Heart right ventricle (tissue), 16 donors: ENCODE data around the gene FREM1. TPM values are rescaled to one million over a fixed set of nuclear protein-coding genes. Genes with fewer than 3 reads are reported as not detected.

Experiments used
- ATAC-seq, 8 donors: fragments of 200-7000 bp; cut with Tn5 transposase; one replicate each; pipeline ENCODE4 v1.9.1; 2020; ENCODE audit warnings: mild to moderate bottlenecking in 8 of 8, moderate library complexity in 8 of 8, moderate number of reproducible peaks in 1 of 8
- DNase-seq, 2 donors: peaks; one replicate each; pipeline ENCODE4 v3.0.0-alpha.2; 2020
- H3K27ac ChIP-seq, 10 donors: fragments of 200-600 bp; sonication (generic) in 2 of 10; one replicate each; pipeline versions ENCODE4 v1.5.0 to v1.8.0; 2020 to 2022; ENCODE audit warnings: mild to moderate bottlenecking in 3 of 10
- H3K27me3 ChIP-seq, 7 donors: fragments of 200-600 bp; one replicate each; pipeline ENCODE4 v1.8.0; 2021 to 2022; ENCODE audit warnings: mild to moderate bottlenecking in 2 of 7
- H3K36me3 ChIP-seq, 9 donors: fragments of 200-600 bp; sonication (generic) in 1 of 9; one replicate each; pipeline versions ENCODE4 v1.5.0 to v1.8.0; 2020 to 2022; ENCODE audit warnings: mild to moderate bottlenecking in 2 of 9
- H3K4me1 ChIP-seq, 9 donors: fragments of 200-600 bp; sonication (generic) in 1 of 9; one replicate each; pipeline versions ENCODE4 v1.5.0 to v1.8.0; 2020 to 2022; ENCODE audit warnings: mild to moderate bottlenecking in 4 of 9
- H3K4me3 ChIP-seq, 10 donors: fragments of 200-600 bp; sonication (generic) in 2 of 10; one replicate each; pipeline versions ENCODE4 v1.5.0 to v1.8.0; 2020 to 2022; ENCODE audit warnings: mild to moderate bottlenecking in 7 of 10, moderate library complexity in 2 of 10
- H3K9me3 ChIP-seq, 11 donors: fragments of 200-600 bp in 10 of 11; sonication (generic) in 2 of 11; one replicate each; pipeline versions ENCODE4 v1.5.0 to v1.8.0; 2013 to 2022; ENCODE audit warnings: mild to moderate bottlenecking in 2 of 11, control low read depth in 1 of 11, moderate library complexity in 1 of 11
- CTCF ChIP-seq, 9 donors: fragments of 200-600 bp; sonication (generic) in 2 of 9; IDR thresholded peaks; one replicate each; pipeline versions ENCODE4 v1.5.0 to v1.8.0; 2021 to 2022; ENCODE audit warnings: antibody characterized with exemption in 9 of 9, mild to moderate bottlenecking in 5 of 9, moderate library complexity in 1 of 9
- WGBS, 2 donors: extraction: QIAGEN DNeasy Blood & Tissue Kit; methylation state at CpG; one replicate each; pipeline ENCODE4 v1.1.7; 2013; ENCODE audit warnings: inconsistent platforms in 1 of 2; 5-methylcytosine and 5-hydroxymethylcytosine counted together
- intact Hi-C, 10 donors: fragments of 100-400 bp; cut with DNase I; formaldehyde crosslinking; loops; one replicate each; pipeline versions ENCODE4 v1.11.1 to v1.14.2; 2022
- polyA plus RNA-seq, 2 donors: library from polyadenylated mRNA; stranded (reverse); fragments of 200-250 nt; gene quantifications; one replicate each; pipeline ENCODE4 v1.2.3, GENCODE V29; 2013
- total RNA-seq, 10 donors: library from RNA; stranded (reverse); fragmentation: NEBNext Ultra II Directional in 3 of 10; extraction: Animal tissue kit (Norgen Biotek cat#: 25700) in 3 of 10; gene quantifications; one replicate each; pipeline versions ENCODE4 v1.2.1 to v1.2.4, GENCODE V29; 2021 to 2023
- donor health status: Arrhythmogenic right ventricular cardiomyopathy.
- donor health status: ischemic (EF 13 %, LVEDD 7.1; RV severe dilation, severe dysfunction).
- donor health status: healthy with polysubstance abuse.
- donor health status: DM: no; HTN: yes; CAD: no.
- donor health status: DM: no; HTN: no; CAD: no.
- donor health status: ischemic (EF 25% LVEDD 6.9; RV normal size, moderate dysfunction).
- donor health status: ischemic (EF 25% LVEDD 5.7; RV mildly dilated, moderate dysfunction).
- donor health status: healthy.
- donor health status: DM: yes; HTN: yes; CAD: no.
- donor health status: Ischemic cardiomyopathy.
- donor health status: ischemic (EF 35%, LVEDD 5.7; RV mildly dilated, moderate dysfunction).
- donor health status: nonischemic (EF 11% LVEDD 7.7; RV severe dilation, severe dysfunction).
- donor health status: DM: yes; HTN: yes; CAD: no.
- donor health status: PGD.
- donor health status: ischemic (EF 29% LVEDD 5.4; RV normal size, mild dysfunction).
- donor health status: nonischemic (EF 23%, LVEDD 6.1; RV moderate dilation, normal function).

The FREM1 gene
- total and polyA plus RNA-seq, 12 donors = 0.59 to 5.9 (median 3.1) TPM

- intact Hi-C loops = no loop called here
- TF ChIP-seq CTCF (IDR thresholded peaks at IDR 0.05) = peak in 2 of 9 donors; percentile 8 to 11
- Histone ChIP-seq H3K9me3 (no peaks in the 10 kb centered on the region), H3K4me3 (peak overlapping the region; percentile 75 to 86 (median 81)), H3K27ac (peak overlapping the region; percentile 10 to 76 (median 62)), H3K4me1 (peaks cover 0 to 25% (median 15%) of the 10 kb centered on the region in 9 donors), H3K27me3 (peaks cover 0 to 4% (median 0%) of the 10 kb centered on the region in 7 donors), H3K36me3 (peaks cover 0 to 27% (median 8%) of the 10 kb centered on the region in 9 donors)
- whole genome bisulfite sequencing, 2 donors = 1 to 2% methylated on average over 22 to 35 of the region's 35 CpGs
- peak in 5 of 8 donors; percentile 7 to 81 (median 36) for ATAC-seq
- DNase-seq = peak in 1 of 2 donors; percentile 7
These were observed 217.6 kb downstream of the FREM1 start for GRCh38 chr9:14692470-14693250.

DNA sequence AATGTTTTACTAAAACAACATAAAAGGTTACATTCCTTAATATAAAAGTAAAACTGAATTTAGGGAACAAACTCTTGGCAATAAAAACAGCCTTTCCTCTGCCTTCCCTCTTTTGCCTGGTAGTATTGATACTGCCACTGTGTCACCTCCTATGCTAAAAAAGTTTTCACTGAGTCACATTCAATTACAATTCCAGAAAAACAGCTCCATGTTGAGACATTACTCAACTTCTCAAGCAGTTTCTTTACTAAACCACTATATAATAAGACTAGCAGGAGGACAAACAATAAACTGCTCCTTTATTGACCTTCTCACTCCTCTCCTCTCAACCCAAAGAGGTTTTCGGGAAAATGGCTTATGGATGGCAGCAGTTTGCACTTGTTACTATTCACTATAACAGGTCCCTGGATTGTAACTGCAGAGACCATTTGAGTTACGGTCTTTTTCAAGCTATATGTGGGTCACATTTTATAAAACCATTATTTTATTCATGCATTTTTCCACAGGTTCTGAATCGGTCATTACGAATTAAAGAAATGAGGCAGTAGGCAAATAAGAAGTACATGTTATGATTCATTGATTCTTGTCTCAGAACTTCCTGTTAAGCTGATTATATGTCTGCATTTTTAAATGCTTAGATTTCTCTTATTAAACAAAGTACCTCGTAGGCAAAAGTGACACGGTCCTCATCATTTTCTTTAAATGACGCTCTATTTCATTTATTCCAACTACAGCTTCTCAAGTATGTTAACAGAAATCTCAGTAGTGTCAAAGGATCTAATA lies 219.1 kb downstream of the FREM1 start:
- Histone ChIP-seq H3K27me3 (peaks cover 0 to 4% (median 0%) of the 10 kb centered on the region in 7 donors), H3K36me3 (peaks cover 0 to 42% (median 8%) of the 10 kb centered on the region in 9 donors), H3K9me3 (no peaks in the 10 kb centered on the region), H3K4me3 (no peak overlapping the region), H3K4me1 (peaks cover 0 to 29% (median 15%) of the 10 kb centered on the region in 9 donors), H3K27ac (no peak overlapping the region)
- DNase-seq (no peak), ATAC-seq (no peak)
- intact Hi-C loops = no loop called here
- TF ChIP-seq CTCF (IDR thresholded peaks at IDR 0.05) = no peak
- 91 to 93% methylated on average over 7 of the region's 7 CpGs for WGBS, 2 donors

GRCh38 chr9:14687042-14687719 lies 223.0 kb downstream of the FREM1 start:
- ATAC-seq (no peak), DNase-seq (no peak)
- peaks cover 0 to 48% (median 8%) of the 10 kb centered on the region in 9 donors for H3K36me3 ChIP-seq
- H3K27me3 ChIP-seq = no peaks in the 10 kb centered on the region
- intact Hi-C loops = no loop called here
- peaks cover 0 to 3% (median 0%) of the 10 kb centered on the region in 11 donors for H3K9me3 ChIP-seq
- no peak overlapping the region for H3K4me3 ChIP-seq
- H3K27ac ChIP-seq = no peak overlapping the region
- TF ChIP-seq CTCF (IDR thresholded peaks at IDR 0.05) = no peak
- 89 to 90% methylated on average over 12 of the region's 12 CpGs for WGBS, 2 donors
- peaks cover 0 to 21% (median 4%) of the 10 kb centered on the region in 9 donors for H3K4me1 ChIP-seq

GRCh38 chr9:14686168-14686567 lies 224.1 kb downstream of the FREM1 start:
- Histone ChIP-seq H3K4me3 (no peak overlapping the region), H3K36me3 (peaks cover 0 to 48% (median 8%) of the 10 kb centered on the region in 9 donors), H3K9me3 (peaks cover 0 to 3% (median 0%) of the 10 kb centered on the region in 11 donors), H3K27me3 (no peaks in the 10 kb centered on the region), H3K4me1 (peaks cover 0 to 11% (median 0%) of the 10 kb centered on the region in 9 donors), H3K27ac (no peak overlapping the region)
- intact Hi-C loops = no loop called here
- DNase-seq (no peak), ATAC-seq (no peak)
- no peak for TF ChIP-seq CTCF (IDR thresholded peaks at IDR 0.05)
